ENCODE results near the gene UBA52. TPM values are rescaled to one million over a fixed set of nuclear protein-coding genes. Genes with fewer than 3 reads are reported as not detected.

Gene UBA52
- total and polyA plus RNA-seq, 10 of the 15 experiments (the other 5 are each of a cell fraction or from before 2014, with no cell fraction given), result 1,131 to 2,392 (median 1,645) TPM

DNA sequence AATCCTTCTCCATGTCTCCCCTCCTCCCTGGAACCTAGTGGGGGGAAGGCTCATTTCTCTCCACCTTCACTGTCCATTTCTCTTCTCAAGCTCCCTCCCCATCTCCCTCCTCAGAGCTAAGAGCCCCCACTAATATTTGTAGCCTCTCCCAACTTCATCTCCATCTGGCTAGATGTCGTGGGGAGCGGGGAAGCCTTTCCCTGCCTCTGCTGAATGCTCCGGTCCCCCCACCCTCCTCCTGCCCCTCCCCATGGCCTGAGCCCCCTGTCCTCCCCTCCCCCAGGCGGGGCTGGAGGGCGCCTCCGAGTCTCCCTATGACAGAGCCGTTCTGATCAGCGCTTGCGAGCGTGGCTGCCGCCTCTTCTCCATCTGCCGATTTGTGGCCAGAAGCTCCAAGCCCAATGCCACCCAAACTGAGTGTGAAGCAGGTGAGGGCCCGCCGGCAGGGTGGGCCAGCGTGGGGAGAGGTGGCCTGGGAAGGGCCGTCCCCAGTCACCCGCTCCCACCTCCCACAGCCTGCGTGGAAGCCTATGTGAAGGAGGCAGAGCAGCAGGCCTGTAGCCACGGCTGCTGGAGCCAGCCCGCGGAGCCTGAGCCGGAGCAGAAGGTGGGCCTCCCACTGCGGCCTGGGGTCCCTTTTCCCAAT lies 42.1 kb downstream of the UBA52 start:
- Histone ChIP-seq H3K4me1 (ENCODE audit: control insufficient read depth, insufficient read depth, low read length) (no peaks in the 10 kb centered on the region), H3K27me3 (replicated peaks in 1 of 2; ENCODE audit: control insufficient read depth in 2 of 2, insufficient read depth in 2 of 2, low read length in 1 of 2) (peaks cover 15 to 25% of the 10 kb centered on the region in 2 experiments), H3K9ac (ENCODE audit: control insufficient read depth, insufficient read depth, low read length) (no peak overlapping the region), H3K79me2 (ENCODE audit: control insufficient read depth, insufficient read depth, low read length) (no peaks in the 10 kb centered on the region), H3K27ac (ENCODE audit: control insufficient read depth, insufficient read depth) (no peak overlapping the region), H4K20me1 (ENCODE audit: control insufficient read depth, insufficient read depth) (peaks cover 2% of the 10 kb centered on the region; the same call in 1 of the 2 replicates), H2AFZ (ENCODE audit: control insufficient read depth, low read depth, low read length) (no peak overlapping the region), H3K9me3 (replicated peaks; ENCODE audit: control insufficient read depth, insufficient read depth, low read length) (no peaks in the 10 kb centered on the region), H3K4me2 (ENCODE audit: control insufficient read depth, insufficient read depth) (no peak overlapping the region), H3K4me3 (no peak overlapping the region), H3K36me3 (ENCODE audit: control insufficient read depth in 2 of 2, insufficient read depth in 2 of 2, low read length in 1 of 2) (no peaks in the 10 kb centered on the region)
- BruUV-seq (replicated peaks), result no TSS peak
- ChIA-PET POLR2A (no interaction called here), SMC1A (ENCODE audit: uncharacterized antibody, unreplicated experiment) (no interaction called here), RAD21 (ENCODE audit: unreplicated experiment) (no interaction called here), CTCF (no interaction called here)
- no peak for FAIRE-seq
- in situ Hi-C loops (cut with MboI), result no loop called here
- DNase-seq (ENCODE audit: low read depth, low spot score), result no peak
- no peak for ATAC-seq
- TF ChIP-seq, protein P1, sequence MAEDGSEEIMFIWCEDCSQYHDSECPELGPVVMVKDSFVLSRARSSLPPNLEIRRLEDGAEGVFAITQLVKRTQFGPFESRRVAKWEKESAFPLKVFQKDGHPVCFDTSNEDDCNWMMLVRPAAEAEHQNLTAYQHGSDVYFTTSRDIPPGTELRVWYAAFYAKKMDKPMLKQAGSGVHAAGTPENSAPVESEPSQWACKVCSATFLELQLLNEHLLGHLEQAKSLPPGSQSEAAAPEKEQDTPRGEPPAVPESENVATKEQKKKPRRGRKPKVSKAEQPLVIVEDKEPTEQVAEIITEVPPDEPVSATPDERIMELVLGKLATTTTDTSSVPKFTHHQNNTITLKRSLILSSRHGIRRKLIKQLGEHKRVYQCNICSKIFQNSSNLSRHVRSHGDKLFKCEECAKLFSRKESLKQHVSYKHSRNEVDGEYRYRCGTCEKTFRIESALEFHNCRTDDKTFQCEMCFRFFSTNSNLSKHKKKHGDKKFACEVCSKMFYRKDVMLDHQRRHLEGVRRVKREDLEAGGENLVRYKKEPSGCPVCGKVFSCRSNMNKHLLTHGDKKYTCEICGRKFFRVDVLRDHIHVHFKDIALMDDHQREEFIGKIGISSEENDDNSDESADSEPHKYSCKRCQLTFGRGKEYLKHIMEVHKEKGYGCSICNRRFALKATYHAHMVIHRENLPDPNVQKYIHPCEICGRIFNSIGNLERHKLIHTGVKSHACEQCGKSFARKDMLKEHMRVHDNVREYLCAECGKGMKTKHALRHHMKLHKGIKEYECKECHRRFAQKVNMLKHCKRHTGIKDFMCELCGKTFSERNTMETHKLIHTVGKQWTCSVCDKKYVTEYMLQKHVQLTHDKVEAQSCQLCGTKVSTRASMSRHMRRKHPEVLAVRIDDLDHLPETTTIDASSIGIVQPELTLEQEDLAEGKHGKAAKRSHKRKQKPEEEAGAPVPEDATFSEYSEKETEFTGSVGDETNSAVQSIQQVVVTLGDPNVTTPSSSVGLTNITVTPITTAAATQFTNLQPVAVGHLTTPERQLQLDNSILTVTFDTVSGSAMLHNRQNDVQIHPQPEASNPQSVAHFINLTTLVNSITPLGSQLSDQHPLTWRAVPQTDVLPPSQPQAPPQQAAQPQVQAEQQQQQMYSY (CRISPR knock-in tag; IDR thresholded peaks at IDR 0.05), result no peak
- TF ChIP-seq NRF1 (conservative IDR thresholded peaks at IDR 0.05; ENCODE audit: low read depth, low read length) (no peak), POU2F2 (IDR thresholded peaks at IDR 0.05; ENCODE audit: borderline replicate concordance, low read depth, low read length) (no peak), ESRRA (IDR thresholded peaks at IDR 0.05; ENCODE audit: low read length) (no peak), RAD51 (IDR thresholded peaks at IDR 0.05) (no peak), CHD2 (IDR thresholded peaks at IDR 0.05; ENCODE audit: borderline replicate concordance, low read depth, low read length) (no peak), RUNX3 (IDR thresholded peaks at IDR 0.05; ENCODE audit: low read length) (no peak), BCL11A (IDR thresholded peaks at IDR 0.05; ENCODE audit: low read depth, low read length) (no peak), MEF2B (IDR thresholded peaks at IDR 0.05; ENCODE audit: partially characterized antibody, poor library complexity, severe bottlenecking) (no peak), KAT2A (conservative IDR thresholded peaks at IDR 0.05; ENCODE audit: control insufficient read depth, low read depth, low read length) (no peak), CBX5 (IDR thresholded peaks at IDR 0.05; ENCODE audit: low read depth) (no peak), EP300 (IDR thresholded peaks at IDR 0.05; ENCODE audit: borderline replicate concordance in 1 of 2, control insufficient read depth in 1 of 2, low read depth in 2 of 2, low read length in 2 of 2) (no peak), NR2F1 (conservative IDR thresholded peaks at IDR 0.05) (no peak), STAT1 (conservative IDR thresholded peaks at IDR 0.05) (no peak), NR2C2 (IDR thresholded peaks at IDR 0.05; ENCODE audit: borderline replicate concordance, control insufficient read depth, insufficient read length, low read depth) (no peak), RBBP5 (conservative IDR thresholded peaks at IDR 0.05) (no peak)
- intact Hi-C loops (cut with micrococcal nuclease; ENCODE audit: unreplicated experiment), result no loop called here
- 46% methylated on average over 17 of the region's 23 CpGs for WGBS (ENCODE audit: insufficient coverage, insufficient replicate concordance, low lambda C conversion rate, missing lambda C conversion rate)
